NCI-H1417 (cell line): ENCODE results near the gene NUMB.

Source experiments
- DNase-seq, 3 experiments: peaks; one replicate each; lab custom pipeline; 2025; lab: John Stamatoyannopoulos, UW

Gene NUMB

GRCh38 chr14:73232984-73233383 lies 225.4 kb downstream of the NUMB start:
- DNase-seq: no peak

- DNase-seq: peak in 1 of 3 experiments; percentile 12
These were observed 226.1 kb downstream of the NUMB start for GRCh38 chr14:73231981-73232851.

- no peak for DNase-seq
These were observed 228.3 kb downstream of the NUMB start for GRCh38 chr14:73230051-73230450.

GRCh38 chr14:73227812-73228781 lies 230.2 kb downstream of the NUMB start:
- DNase-seq: no peak

GRCh38 chr14:73225496-73225895 lies 232.8 kb downstream of the NUMB start:
- no peak for DNase-seq
